WTC11 (cell line): ENCODE results near the gene ASTN2. TPM values are rescaled to one million over a fixed set of nuclear protein-coding genes. Genes with fewer than 3 reads are reported as not detected.
"Not testable (repeated sequence)": the region's sequence is repeated elsewhere in the genome, so short reads cannot be mapped to it uniquely, and the experiment has no call there.

ENCODE experiments used
- ATAC-seq: fragments of 200-7000 bp; cut with Tn5 transposase; 2 replicates; pipeline ENCODE4 v1.10.0; 2021; ENCODE audit warnings: mild to moderate bottlenecking, moderate library complexity
- CTCF ChIA-PET: fragments of 300-600 bp; sonication (Branson Sonifier 250); formaldehyde crosslinking; loops from one replicate; lab custom pipeline; 2021; ENCODE audit warnings: antibody characterized with exemption; lab: Charles Lee
- POLR2A ChIA-PET: fragments of 350-600 bp; sonication (Branson Sonifier 250); formaldehyde crosslinking; loops from one replicate; lab custom pipeline; 2021; ENCODE audit warnings: antibody characterized with exemption; lab: Charles Lee
- DNase-seq: peaks from one replicate; pipeline ENCODE4 v3.0.0; 2021; ENCODE audit warnings: low spot score
- H3K27ac Mint-ChIP-seq: 2 replicates; pipeline ENCODE4 v1.8.0; 2021; ENCODE audit warnings: mixed read lengths
- H3K27me3 Mint-ChIP-seq: 2 replicates; pipeline ENCODE4 v1.8.0; 2021; ENCODE audit warnings: low read depth, mild to moderate bottlenecking, moderate library complexity, mixed read lengths
- H3K36me3 Mint-ChIP-seq: 2 replicates; pipeline ENCODE4 v1.8.0; 2021; ENCODE audit warnings: mixed read lengths
- H3K4me1 Mint-ChIP-seq: 2 replicates; pipeline ENCODE4 v1.8.0; 2022; ENCODE audit warnings: mixed read lengths
- H3K4me3 Mint-ChIP-seq: 2 replicates; pipeline ENCODE4 v1.8.0; 2021; ENCODE audit warnings: mild to moderate bottlenecking, moderate library complexity, mixed read lengths
- H3K9me3 Mint-ChIP-seq: 2 replicates; pipeline ENCODE4 v1.8.0; 2021; ENCODE audit warnings: mixed read lengths
- ESRRA ChIP-seq: sonication (generic); formaldehyde crosslinking; IDR thresholded peaks from 2 replicates; pipeline ENCODE4 v1.8.1; 2022; ENCODE audit warnings: mild to moderate bottlenecking, missing genetic modification reagents, borderline replicate concordance
- FOXP1 ChIP-seq: sonication (generic); formaldehyde crosslinking; IDR thresholded peaks from 2 replicates; pipeline ENCODE4 v1.8.0; 2022; ENCODE audit warnings: missing genetic modification reagents, mild to moderate bottlenecking, moderate library complexity, borderline replicate concordance
- NR1H2 ChIP-seq: sonication (generic); formaldehyde crosslinking; IDR thresholded peaks from 2 replicates; pipeline ENCODE4 v1.9.0; 2021; ENCODE audit warnings: mild to moderate bottlenecking, moderate library complexity, missing genetic modification reagents
- TCF7 ChIP-seq: sonication (generic); formaldehyde crosslinking; IDR thresholded peaks from 2 replicates; pipeline ENCODE4 v1.8.0; 2022; ENCODE audit warnings: mild to moderate bottlenecking, low read depth, missing genetic modification reagents, moderate library complexity
- TEAD1 ChIP-seq: sonication (generic); formaldehyde crosslinking; IDR thresholded peaks from 2 replicates; pipeline ENCODE4 v1.8.0; 2022; ENCODE audit warnings: mild to moderate bottlenecking, missing genetic modification reagents
- ZNF416 ChIP-seq: fragments of 250-450 bp; sonication (Bioruptor Pico); IDR thresholded peaks from 2 replicates; pipeline ENCODE4 v1.9.0; 2021; ENCODE audit warnings: mild to moderate bottlenecking, inconsistent platforms
- total RNA-seq: library from RNA; stranded (reverse); gene quantifications from 3 replicates; pipeline ENCODE4 v1.2.3, GENCODE V29; 2021
- TF ChIP-seq, protein P1 (sequence below): sonication (generic); formaldehyde crosslinking; IDR thresholded peaks from 2 replicates; pipeline ENCODE4 v1.8.1; 2023; ENCODE audit warnings: mild to moderate bottlenecking, missing genetic modification reagents, borderline replicate concordance
- TF ChIP-seq, protein P2 (sequence below): fragments of 250-450 bp; sonication (Bioruptor Pico); IDR thresholded peaks from 2 replicates; pipeline ENCODE4 v1.9.0; 2021; ENCODE audit warnings: moderate library complexity, mild to moderate bottlenecking, inconsistent platforms, borderline replicate concordance
- TF ChIP-seq, protein P3 (sequence below): sonication (generic); formaldehyde crosslinking; IDR thresholded peaks from 2 replicates; pipeline ENCODE4 v1.8.1; 2023; ENCODE audit warnings: mild to moderate bottlenecking, missing genetic modification reagents
- TF ChIP-seq, protein P4 (sequence below): fragments of 250-450 bp; sonication (Bioruptor Pico); IDR thresholded peaks from 2 replicates; pipeline ENCODE4 v1.8.0; 2021; ENCODE audit warnings: mild to moderate bottlenecking
- TF ChIP-seq, protein P5 (sequence below): fragments of 250-450 bp; sonication (Bioruptor Pico); IDR thresholded peaks from 2 replicates; pipeline ENCODE4 v1.9.0; 2021; ENCODE audit warnings: mild to moderate bottlenecking, borderline replicate concordance
- TF ChIP-seq, protein P6 (sequence below): sonication (generic); formaldehyde crosslinking; IDR thresholded peaks from 2 replicates; pipeline ENCODE4 v1.8.0; 2022; ENCODE audit warnings: missing genetic modification reagents
- TF ChIP-seq, protein P7 (sequence below): sonication (generic); formaldehyde crosslinking; IDR thresholded peaks from 2 replicates; pipeline ENCODE4 v1.8.0; 2022; ENCODE audit warnings: mild to moderate bottlenecking, missing genetic modification reagents

ASTN2 gene
- total RNA-seq, 1 experiment from 2014 or later = 16.2 TPM

DNA sequence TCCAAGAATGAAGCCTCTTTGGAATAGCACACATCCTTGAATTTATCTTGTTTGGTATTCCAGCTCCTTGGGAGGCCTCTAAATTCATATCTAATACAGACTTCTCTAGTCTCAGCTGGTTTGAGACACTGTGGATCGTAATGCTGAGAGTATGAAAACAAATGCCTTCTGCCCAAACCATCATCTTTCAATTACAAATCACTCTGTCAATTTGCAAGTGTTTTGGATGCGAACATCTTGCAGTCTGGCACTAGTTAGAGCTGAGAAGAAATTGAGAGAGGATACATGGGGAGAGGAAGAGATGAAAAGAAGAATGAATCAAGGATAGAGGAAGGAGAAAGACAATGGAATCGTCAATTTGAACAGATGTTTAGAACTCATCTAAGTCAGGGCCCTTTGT lies 342.6 kb downstream of the ASTN2 start (continued):
- TF ChIP-seq, protein P1, sequence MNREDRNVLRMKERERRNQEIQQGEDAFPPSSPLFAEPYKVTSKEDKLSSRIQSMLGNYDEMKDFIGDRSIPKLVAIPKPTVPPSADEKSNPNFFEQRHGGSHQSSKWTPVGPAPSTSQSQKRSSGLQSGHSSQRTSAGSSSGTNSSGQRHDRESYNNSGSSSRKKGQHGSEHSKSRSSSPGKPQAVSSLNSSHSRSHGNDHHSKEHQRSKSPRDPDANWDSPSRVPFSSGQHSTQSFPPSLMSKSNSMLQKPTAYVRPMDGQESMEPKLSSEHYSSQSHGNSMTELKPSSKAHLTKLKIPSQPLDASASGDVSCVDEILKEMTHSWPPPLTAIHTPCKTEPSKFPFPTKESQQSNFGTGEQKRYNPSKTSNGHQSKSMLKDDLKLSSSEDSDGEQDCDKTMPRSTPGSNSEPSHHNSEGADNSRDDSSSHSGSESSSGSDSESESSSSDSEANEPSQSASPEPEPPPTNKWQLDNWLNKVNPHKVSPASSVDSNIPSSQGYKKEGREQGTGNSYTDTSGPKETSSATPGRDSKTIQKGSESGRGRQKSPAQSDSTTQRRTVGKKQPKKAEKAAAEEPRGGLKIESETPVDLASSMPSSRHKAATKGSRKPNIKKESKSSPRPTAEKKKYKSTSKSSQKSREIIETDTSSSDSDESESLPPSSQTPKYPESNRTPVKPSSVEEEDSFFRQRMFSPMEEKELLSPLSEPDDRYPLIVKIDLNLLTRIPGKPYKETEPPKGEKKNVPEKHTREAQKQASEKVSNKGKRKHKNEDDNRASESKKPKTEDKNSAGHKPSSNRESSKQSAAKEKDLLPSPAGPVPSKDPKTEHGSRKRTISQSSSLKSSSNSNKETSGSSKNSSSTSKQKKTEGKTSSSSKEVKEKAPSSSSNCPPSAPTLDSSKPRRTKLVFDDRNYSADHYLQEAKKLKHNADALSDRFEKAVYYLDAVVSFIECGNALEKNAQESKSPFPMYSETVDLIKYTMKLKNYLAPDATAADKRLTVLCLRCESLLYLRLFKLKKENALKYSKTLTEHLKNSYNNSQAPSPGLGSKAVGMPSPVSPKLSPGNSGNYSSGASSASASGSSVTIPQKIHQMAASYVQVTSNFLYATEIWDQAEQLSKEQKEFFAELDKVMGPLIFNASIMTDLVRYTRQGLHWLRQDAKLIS = no peak
- TF ChIP-seq, protein P2, sequence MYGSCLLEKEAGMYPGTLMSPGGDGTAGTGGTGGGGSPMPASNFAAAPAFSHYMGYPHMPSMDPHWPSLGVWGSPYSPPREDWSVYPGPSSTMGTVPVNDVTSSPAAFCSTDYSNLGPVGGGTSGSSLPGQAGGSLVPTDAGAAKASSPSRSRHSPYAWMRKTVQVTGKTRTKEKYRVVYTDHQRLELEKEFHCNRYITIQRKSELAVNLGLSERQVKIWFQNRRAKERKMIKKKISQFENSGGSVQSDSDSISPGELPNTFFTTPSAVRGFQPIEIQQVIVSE = no peak
- TF ChIP-seq, protein P3, sequence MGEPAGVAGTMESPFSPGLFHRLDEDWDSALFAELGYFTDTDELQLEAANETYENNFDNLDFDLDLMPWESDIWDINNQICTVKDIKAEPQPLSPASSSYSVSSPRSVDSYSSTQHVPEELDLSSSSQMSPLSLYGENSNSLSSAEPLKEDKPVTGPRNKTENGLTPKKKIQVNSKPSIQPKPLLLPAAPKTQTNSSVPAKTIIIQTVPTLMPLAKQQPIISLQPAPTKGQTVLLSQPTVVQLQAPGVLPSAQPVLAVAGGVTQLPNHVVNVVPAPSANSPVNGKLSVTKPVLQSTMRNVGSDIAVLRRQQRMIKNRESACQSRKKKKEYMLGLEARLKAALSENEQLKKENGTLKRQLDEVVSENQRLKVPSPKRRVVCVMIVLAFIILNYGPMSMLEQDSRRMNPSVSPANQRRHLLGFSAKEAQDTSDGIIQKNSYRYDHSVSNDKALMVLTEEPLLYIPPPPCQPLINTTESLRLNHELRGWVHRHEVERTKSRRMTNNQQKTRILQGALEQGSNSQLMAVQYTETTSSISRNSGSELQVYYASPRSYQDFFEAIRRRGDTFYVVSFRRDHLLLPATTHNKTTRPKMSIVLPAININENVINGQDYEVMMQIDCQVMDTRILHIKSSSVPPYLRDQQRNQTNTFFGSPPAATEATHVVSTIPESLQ (CRISPR knock-in tag) = no peak
- TF ChIP-seq, protein P4, sequence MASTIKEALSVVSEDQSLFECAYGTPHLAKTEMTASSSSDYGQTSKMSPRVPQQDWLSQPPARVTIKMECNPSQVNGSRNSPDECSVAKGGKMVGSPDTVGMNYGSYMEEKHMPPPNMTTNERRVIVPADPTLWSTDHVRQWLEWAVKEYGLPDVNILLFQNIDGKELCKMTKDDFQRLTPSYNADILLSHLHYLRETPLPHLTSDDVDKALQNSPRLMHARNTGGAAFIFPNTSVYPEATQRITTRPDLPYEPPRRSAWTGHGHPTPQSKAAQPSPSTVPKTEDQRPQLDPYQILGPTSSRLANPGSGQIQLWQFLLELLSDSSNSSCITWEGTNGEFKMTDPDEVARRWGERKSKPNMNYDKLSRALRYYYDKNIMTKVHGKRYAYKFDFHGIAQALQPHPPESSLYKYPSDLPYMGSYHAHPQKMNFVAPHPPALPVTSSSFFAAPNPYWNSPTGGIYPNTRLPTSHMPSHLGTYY = no peak
- no peak for TF ChIP-seq FOXP1 (CRISPR knock-in tag)
- TF ChIP-seq TEAD1 (CRISPR knock-in tag) = no peak

DNA sequence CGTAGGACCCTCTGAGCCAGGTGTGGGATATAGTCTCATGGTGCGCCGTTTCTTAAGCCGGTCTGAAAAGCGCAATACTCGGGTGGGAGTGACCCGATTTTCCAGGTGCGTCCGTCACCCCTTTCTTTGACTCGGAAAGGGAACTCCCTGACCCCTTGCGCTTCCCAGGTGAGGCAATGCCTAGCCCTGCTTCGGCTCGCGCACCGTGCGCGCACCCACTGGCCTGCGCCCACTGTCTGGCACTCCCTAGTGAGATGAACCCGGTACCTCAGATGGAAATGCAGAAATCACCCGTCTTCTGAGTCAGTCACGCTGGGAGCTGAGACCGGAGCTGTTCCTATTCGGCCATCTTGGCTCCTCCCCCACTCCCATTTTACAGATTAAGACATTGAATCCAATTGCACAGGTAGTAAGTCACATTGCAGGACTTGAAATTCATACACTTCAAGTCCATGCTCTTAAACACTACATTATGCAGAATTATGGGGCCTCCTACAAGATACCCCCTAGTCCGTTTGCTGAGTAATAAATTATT lies 343.1 kb downstream of the ASTN2 start:
- Mint-ChIP-seq H3K4me1 (peaks cover 34% of the 10 kb centered on the region), H3K4me3 (peak overlapping the region; percentile 84), H3K27ac (peak overlapping the region; percentile 92)
- H3K27me3 Mint-ChIP-seq, POLR2A ChIA-PET, DNase-seq, H3K36me3 Mint-ChIP-seq, ATAC-seq, H3K9me3 Mint-ChIP-seq: not testable (repeated sequence)
- CTCF ChIA-PET = interaction anchor here (1.0 kb wide), 1 partner anchor 337 kb away, joined by 4 read pairs; no protein-coding TSS in a partner anchor

DNA sequence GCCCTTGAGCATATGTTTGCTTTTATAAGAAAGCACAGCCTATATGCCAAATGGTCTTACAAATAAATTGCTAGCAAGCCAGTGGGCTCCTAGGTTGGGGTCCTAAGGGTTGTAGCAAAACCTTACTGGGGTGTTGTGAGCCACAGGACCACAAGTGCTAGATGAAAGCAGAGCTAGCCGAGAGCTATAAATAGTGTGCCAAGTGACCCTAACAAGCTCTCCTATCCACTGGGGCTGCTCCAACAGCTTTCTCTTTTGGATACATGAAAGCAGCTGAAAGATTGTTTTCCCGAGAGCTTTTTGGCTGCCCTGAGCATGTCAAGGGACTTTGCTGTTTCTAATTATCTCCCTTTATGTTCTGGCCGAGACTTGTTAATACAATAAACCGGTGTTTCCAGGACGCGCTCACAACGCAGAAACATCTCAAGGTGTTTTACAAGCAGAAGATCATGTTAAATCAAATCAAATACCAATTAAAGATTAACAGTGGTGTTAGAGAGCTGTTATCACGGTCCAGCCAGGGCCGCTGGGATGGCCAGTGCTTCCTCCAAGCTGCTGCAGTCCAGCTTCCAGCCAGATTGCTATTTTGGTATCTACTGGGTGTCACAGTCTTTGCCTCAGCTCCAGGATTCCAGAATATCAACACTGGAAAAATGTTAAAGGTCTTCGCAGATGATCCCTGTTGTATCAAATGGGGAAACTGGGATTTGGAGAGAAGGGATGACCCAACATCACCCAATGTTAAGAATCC lies 351.0 kb downstream of the ASTN2 start:
- ChIA-PET POLR2A (no interaction called here), CTCF (no interaction called here)
- H3K27ac Mint-ChIP-seq = no peak overlapping the region
- no peak overlapping the region for H3K4me3 Mint-ChIP-seq
- peaks cover 14% of the 10 kb centered on the region for H3K4me1 Mint-ChIP-seq
- TF ChIP-seq, protein P5, sequence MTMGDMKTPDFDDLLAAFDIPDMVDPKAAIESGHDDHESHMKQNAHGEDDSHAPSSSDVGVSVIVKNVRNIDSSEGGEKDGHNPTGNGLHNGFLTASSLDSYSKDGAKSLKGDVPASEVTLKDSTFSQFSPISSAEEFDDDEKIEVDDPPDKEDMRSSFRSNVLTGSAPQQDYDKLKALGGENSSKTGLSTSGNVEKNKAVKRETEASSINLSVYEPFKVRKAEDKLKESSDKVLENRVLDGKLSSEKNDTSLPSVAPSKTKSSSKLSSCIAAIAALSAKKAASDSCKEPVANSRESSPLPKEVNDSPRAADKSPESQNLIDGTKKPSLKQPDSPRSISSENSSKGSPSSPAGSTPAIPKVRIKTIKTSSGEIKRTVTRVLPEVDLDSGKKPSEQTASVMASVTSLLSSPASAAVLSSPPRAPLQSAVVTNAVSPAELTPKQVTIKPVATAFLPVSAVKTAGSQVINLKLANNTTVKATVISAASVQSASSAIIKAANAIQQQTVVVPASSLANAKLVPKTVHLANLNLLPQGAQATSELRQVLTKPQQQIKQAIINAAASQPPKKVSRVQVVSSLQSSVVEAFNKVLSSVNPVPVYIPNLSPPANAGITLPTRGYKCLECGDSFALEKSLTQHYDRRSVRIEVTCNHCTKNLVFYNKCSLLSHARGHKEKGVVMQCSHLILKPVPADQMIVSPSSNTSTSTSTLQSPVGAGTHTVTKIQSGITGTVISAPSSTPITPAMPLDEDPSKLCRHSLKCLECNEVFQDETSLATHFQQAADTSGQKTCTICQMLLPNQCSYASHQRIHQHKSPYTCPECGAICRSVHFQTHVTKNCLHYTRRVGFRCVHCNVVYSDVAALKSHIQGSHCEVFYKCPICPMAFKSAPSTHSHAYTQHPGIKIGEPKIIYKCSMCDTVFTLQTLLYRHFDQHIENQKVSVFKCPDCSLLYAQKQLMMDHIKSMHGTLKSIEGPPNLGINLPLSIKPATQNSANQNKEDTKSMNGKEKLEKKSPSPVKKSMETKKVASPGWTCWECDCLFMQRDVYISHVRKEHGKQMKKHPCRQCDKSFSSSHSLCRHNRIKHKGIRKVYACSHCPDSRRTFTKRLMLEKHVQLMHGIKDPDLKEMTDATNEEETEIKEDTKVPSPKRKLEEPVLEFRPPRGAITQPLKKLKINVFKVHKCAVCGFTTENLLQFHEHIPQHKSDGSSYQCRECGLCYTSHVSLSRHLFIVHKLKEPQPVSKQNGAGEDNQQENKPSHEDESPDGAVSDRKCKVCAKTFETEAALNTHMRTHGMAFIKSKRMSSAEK (CRISPR knock-in tag) = no peak
- TF ChIP-seq TCF7 (CRISPR knock-in tag) (no peak), NR1H2 (CRISPR knock-in tag) (no peak), ZNF416 (CRISPR knock-in tag) (no peak), ESRRA (CRISPR knock-in tag) (no peak)
- TF ChIP-seq, protein P6, sequence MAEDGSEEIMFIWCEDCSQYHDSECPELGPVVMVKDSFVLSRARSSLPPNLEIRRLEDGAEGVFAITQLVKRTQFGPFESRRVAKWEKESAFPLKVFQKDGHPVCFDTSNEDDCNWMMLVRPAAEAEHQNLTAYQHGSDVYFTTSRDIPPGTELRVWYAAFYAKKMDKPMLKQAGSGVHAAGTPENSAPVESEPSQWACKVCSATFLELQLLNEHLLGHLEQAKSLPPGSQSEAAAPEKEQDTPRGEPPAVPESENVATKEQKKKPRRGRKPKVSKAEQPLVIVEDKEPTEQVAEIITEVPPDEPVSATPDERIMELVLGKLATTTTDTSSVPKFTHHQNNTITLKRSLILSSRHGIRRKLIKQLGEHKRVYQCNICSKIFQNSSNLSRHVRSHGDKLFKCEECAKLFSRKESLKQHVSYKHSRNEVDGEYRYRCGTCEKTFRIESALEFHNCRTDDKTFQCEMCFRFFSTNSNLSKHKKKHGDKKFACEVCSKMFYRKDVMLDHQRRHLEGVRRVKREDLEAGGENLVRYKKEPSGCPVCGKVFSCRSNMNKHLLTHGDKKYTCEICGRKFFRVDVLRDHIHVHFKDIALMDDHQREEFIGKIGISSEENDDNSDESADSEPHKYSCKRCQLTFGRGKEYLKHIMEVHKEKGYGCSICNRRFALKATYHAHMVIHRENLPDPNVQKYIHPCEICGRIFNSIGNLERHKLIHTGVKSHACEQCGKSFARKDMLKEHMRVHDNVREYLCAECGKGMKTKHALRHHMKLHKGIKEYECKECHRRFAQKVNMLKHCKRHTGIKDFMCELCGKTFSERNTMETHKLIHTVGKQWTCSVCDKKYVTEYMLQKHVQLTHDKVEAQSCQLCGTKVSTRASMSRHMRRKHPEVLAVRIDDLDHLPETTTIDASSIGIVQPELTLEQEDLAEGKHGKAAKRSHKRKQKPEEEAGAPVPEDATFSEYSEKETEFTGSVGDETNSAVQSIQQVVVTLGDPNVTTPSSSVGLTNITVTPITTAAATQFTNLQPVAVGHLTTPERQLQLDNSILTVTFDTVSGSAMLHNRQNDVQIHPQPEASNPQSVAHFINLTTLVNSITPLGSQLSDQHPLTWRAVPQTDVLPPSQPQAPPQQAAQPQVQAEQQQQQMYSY = no peak
- TF ChIP-seq, protein P7, sequence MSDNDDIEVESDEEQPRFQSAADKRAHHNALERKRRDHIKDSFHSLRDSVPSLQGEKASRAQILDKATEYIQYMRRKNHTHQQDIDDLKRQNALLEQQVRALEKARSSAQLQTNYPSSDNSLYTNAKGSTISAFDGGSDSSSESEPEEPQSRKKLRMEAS (CRISPR knock-in tag) = no peak
- no peaks in the 10 kb centered on the region for H3K36me3 Mint-ChIP-seq
- peaks cover 4% of the 10 kb centered on the region for H3K9me3 Mint-ChIP-seq
- DNase-seq = no peak
- H3K27me3 Mint-ChIP-seq = peaks cover 10% of the 10 kb centered on the region
- no peak for ATAC-seq
